ENCODE data around the gene NAV2. TPM values are rescaled to one million over a fixed set of nuclear protein-coding genes. Genes with fewer than 3 reads are reported as not detected.

NAV2 gene
- polyA plus RNA-seq, 1 donor (not counting 4 experiments of a cell fraction or from before 2014, with no cell fraction given): 4.0 TPM

DNA sequence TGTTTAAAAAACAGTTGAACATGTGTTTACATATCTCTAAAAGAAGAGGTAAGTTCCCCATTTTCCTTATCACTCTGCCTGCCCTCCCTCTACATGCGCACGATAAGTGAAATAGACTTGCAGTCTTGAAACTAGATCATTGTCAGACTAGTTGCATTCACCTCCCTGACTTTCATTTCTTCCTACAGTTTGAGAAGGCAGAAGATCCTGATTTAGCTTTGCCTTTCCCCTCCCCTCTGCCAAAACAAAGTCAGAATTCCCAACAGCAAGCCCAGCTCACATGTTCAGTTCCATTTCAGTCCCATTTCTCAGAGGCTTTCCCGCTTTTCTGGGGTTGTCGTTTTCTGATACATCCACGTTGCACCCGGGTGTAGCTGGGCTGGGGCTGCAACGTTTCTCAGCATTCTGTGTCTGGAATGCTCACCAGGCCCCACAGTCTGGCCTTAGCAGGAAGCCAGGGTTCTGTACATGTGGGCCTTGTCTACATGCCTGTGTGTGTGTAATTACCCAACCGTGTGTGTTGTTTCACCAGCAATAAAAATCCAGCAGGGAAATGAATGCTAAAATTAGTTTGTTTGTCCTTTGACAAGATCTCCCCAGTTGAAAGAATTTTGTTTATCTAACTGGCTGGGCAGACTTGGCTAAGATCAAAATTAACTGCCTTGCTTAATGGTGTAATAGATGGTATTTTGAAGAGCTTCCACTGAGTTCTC is 268.5 kb downstream of the NAV2 start:
- peaks cover 21% of the 10 kb centered on the region for H3K4me1 ChIP-seq (ENCODE audit: control insufficient read depth, extremely low read depth, insufficient read depth, low read length)
- no peak overlapping the region for H3K4me3 ChIP-seq (ENCODE audit: control insufficient read depth in 2 of 3, extremely low read depth in 1 of 3, insufficient read depth in 2 of 3, low read depth in 1 of 3, low read length in 3 of 3)
- H3K4me2 ChIP-seq (ENCODE audit: control insufficient read depth, extremely low read depth, insufficient read depth, low read depth, low read length): no peak overlapping the region
- dilution Hi-C loops (cut with MboI; ENCODE audit: extremely low pct_ligation_motif_present, low sequenced_read_pairs): no loop called here
- H3K27ac ChIP-seq (ENCODE audit: control insufficient read depth, insufficient read depth, low read length): no peak overlapping the region
- H3K79me2 ChIP-seq (ENCODE audit: control insufficient read depth, insufficient read depth, low read length): no peaks in the 10 kb centered on the region
- H3K27me3 ChIP-seq (ENCODE audit: control insufficient read depth, extremely low read depth, insufficient read depth, low read length): no peaks in the 10 kb centered on the region
- no peaks in the 10 kb centered on the region for H4K20me1 ChIP-seq (ENCODE audit: control insufficient read depth, extremely low read depth, insufficient read depth, low read length)
- TF ChIP-seq, protein P1, sequence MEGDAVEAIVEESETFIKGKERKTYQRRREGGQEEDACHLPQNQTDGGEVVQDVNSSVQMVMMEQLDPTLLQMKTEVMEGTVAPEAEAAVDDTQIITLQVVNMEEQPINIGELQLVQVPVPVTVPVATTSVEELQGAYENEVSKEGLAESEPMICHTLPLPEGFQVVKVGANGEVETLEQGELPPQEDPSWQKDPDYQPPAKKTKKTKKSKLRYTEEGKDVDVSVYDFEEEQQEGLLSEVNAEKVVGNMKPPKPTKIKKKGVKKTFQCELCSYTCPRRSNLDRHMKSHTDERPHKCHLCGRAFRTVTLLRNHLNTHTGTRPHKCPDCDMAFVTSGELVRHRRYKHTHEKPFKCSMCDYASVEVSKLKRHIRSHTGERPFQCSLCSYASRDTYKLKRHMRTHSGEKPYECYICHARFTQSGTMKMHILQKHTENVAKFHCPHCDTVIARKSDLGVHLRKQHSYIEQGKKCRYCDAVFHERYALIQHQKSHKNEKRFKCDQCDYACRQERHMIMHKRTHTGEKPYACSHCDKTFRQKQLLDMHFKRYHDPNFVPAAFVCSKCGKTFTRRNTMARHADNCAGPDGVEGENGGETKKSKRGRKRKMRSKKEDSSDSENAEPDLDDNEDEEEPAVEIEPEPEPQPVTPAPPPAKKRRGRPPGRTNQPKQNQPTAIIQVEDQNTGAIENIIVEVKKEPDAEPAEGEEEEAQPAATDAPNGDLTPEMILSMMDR (optimal IDR thresholded peaks at IDR 0.05 in 1 of 3, IDR thresholded peaks at IDR 0.05 in 1 of 3, conservative IDR thresholded peaks at IDR 0.05 in 1 of 3; ENCODE audit: extremely low read depth in 1 of 3, insufficient read depth in 2 of 3, low read length in 3 of 3): no peak
- no peak for TF ChIP-seq EZH2 (IDR thresholded peaks at IDR 0.05; ENCODE audit: low read length)
- H3K36me3 ChIP-seq (ENCODE audit: control insufficient read depth in 2 of 2, extremely low read depth in 1 of 2, insufficient read depth in 2 of 2, low read length in 2 of 2): no peaks in the 10 kb centered on the region
- no peaks in the 10 kb centered on the region for H3K9me1 ChIP-seq (ENCODE audit: control insufficient read depth, extremely low read depth, insufficient read depth, low read length)
- no peak overlapping the region for H3K9ac ChIP-seq (ENCODE audit: control insufficient read depth, extremely low read depth, insufficient read depth, low read length)
- no peak for FAIRE-seq
- H3K9me3 ChIP-seq (ENCODE audit: control insufficient read depth, low read depth, low read length): no peaks in the 10 kb centered on the region
- H2AFZ ChIP-seq (ENCODE audit: control insufficient read depth, low read length): no peak overlapping the region
- no peak for DNase-seq (ENCODE audit: low read depth, low spot score)

DNA sequence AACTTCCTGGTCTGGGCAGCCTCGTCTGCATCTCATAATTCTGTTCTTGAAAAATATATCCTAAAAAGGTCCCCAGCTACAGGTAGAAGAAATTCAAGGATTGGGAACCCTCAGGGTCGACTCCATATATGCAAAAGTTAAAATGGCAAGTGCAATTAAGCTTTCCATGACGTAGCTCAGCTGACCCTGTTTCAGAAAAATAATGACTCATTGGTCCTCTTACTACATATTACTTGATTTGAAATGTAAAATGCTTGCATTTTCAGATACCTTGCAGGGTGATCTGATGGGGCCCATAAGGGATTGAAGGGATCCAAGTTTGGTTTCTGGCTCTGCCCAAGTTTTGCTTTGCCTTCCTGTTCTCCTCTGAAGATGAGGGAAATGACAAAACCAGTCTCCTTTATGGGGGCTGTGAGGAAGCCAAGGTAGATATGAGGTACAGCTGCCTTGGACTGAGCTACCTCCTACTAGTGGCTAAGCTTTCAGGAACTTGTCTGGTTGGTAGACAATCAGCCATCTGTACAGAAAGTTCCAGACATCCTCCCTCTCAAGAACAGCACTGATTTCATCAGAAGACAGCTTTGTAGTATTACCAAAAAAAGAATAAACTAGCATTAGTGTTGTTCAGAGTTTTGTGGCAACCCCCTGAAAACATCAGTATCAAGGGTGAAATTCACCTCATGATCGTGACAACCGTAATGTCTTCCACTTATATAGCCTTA is 270.3 kb downstream of the NAV2 start:
- Histone ChIP-seq H4K20me1 (ENCODE audit: control insufficient read depth, extremely low read depth, insufficient read depth, low read length) (no peaks in the 10 kb centered on the region), H3K79me2 (ENCODE audit: control insufficient read depth, insufficient read depth, low read length) (no peaks in the 10 kb centered on the region), H3K36me3 (ENCODE audit: control insufficient read depth in 2 of 2, extremely low read depth in 1 of 2, insufficient read depth in 2 of 2, low read length in 2 of 2) (no peaks in the 10 kb centered on the region), H2AFZ (ENCODE audit: control insufficient read depth, low read length) (no peak overlapping the region), H3K9me3 (ENCODE audit: control insufficient read depth, low read depth, low read length) (no peaks in the 10 kb centered on the region), H3K4me3 (ENCODE audit: control insufficient read depth in 2 of 3, extremely low read depth in 1 of 3, insufficient read depth in 2 of 3, low read depth in 1 of 3, low read length in 3 of 3) (no peak overlapping the region), H3K27me3 (ENCODE audit: control insufficient read depth, extremely low read depth, insufficient read depth, low read length) (no peaks in the 10 kb centered on the region), H3K4me1 (ENCODE audit: control insufficient read depth, extremely low read depth, insufficient read depth, low read length) (peaks cover 23% of the 10 kb centered on the region), H3K27ac (ENCODE audit: control insufficient read depth, insufficient read depth, low read length) (no peak overlapping the region), H3K9me1 (ENCODE audit: control insufficient read depth, extremely low read depth, insufficient read depth, low read length) (no peaks in the 10 kb centered on the region), H3K9ac (ENCODE audit: control insufficient read depth, extremely low read depth, insufficient read depth, low read length) (no peak overlapping the region), H3K4me2 (ENCODE audit: control insufficient read depth, extremely low read depth, insufficient read depth, low read depth, low read length) (no peak overlapping the region)
- DNase-seq (ENCODE audit: low read depth, low spot score) (no peak), FAIRE-seq (no peak)
- no peak for TF ChIP-seq EZH2 (IDR thresholded peaks at IDR 0.05; ENCODE audit: low read length)
- TF ChIP-seq, protein P1 (optimal IDR thresholded peaks at IDR 0.05 in 1 of 3, IDR thresholded peaks at IDR 0.05 in 1 of 3, conservative IDR thresholded peaks at IDR 0.05 in 1 of 3; ENCODE audit: extremely low read depth in 1 of 3, insufficient read depth in 2 of 3, low read length in 3 of 3): no peak
- dilution Hi-C loops (cut with MboI; ENCODE audit: extremely low pct_ligation_motif_present, low sequenced_read_pairs): no loop called here
